GM21381 (cell line): Measurements from ENCODE around the gene ATP8B1.
"Not testable (repeated sequence)": the region's sequence is repeated elsewhere in the genome, so short reads cannot be mapped to it uniquely, and the experiment has no call there.

Experiments used
- ATAC-seq: cut with Tn5 transposase; IDR thresholded peaks from one replicate; pipeline ENCODE4 v1.9.1; 2021; ENCODE audit warnings: mild to moderate bottlenecking, moderate library complexity; ENCODE audit not compliant: unreplicated experiment

Gene ATP8B1

GRCh38 chr18:57733861-57734260 is 69.3 kb downstream of the ATP8B1 start:
- no peak for ATAC-seq

GRCh38 chr18:57730146-57730545 is 73.0 kb downstream of the ATP8B1 start:
- ATAC-seq, result no peak

DNA sequence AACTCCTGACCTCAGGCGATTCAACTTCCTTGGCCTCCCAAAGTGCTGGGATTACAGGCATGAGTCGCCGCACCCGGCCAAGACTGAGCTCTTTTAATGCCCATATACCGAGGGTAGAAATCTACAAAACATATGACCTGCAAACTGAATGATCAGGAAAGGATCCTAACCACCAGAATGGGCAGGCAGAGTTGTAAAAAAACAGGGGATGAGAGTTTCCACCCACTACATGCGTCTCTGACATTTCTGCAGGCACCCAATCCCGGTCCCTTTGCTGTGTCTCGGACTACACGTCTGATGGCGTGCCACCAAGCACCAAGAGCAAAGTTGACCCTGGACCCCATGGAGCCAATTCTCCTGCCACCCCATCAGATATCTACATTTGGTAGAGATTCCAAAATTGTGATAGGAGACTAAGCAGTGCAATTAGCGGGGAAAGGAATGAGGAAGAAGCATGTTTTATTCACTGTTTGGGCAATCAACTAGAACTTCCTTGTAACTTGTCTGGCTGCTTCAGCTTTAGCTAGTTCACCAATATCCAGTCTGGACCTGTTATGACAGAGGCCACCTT is 74.1 kb downstream of the ATP8B1 start:
- no peak for ATAC-seq

GRCh38 chr18:57727952-57728807 is 74.9 kb downstream of the ATP8B1 start:
- no peak for ATAC-seq

GRCh38 chr18:57719211-57719935 is 83.7 kb downstream of the ATP8B1 start:
- ATAC-seq, result not testable (repeated sequence)

DNA sequence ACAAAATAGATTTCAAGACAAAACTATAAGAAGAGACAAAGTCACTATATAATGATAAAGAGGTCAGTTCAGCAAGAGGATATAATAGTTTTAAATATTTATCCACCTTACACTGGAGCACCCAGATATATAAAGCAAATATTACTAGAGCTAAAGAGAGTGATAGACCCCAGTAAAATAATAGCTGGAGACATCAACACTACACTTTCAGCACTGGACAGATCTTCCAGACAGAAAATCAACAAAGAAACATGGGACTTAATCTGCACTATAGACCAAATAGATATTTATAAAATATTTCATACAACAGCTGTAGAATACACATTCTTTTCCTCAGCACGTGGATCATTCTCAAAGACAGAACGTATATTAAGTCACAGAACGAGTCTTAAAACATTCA is 86.6 kb downstream of the ATP8B1 start:
- no peak for ATAC-seq

- no peak for ATAC-seq
These were observed 87.4 kb downstream of the ATP8B1 start for GRCh38 chr18:57715671-57716070.

DNA sequence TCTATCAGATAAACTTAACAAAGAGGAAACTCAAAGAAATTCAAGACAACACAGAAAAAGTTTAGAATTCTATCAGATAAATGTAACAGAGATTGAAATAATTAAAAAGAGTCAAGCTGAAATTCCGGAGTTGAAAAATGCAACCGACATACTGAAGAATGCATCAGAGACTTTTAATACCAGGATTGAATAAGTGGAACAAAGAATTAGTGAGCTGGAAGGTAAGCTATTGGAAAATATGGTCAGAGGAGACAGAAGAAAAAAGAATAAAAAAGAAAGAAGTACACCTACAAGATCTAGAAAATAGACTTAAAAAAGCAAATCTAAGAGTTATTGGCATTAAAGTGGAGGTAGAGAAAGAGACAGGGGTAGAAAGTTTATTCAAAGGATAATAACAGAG is 88.0 kb downstream of the ATP8B1 start:
- no peak for ATAC-seq

DNA sequence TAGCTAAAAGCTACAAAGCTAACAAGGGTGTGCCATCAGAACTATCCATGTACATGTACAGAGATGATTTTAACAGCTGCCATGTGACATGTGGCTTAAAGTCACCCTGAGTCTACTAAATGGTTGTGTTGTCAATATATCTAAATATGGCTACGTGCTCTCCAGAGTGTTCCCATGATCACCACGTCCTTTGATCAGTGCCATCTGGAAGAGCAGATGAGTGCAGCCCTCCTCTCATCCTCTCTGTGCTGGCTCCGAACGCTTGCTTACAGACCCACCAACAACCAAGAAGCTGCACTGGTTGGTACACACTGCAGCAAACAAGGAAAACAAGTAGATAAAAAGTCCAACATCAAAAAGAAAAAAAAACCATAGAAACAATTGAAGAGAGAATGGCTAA is 92.9 kb downstream of the ATP8B1 start:
- ATAC-seq, result no peak

- ATAC-seq, result no peak
These were observed 93.8 kb downstream of the ATP8B1 start for GRCh38 chr18:57709335-57709734.

- ATAC-seq, result no peak
These were observed 94.8 kb downstream of the ATP8B1 start for GRCh38 chr18:57708288-57708687.

GRCh38 chr18:57705832-57706595 is 97.1 kb downstream of the ATP8B1 start:
- ATAC-seq, result no peak

DNA sequence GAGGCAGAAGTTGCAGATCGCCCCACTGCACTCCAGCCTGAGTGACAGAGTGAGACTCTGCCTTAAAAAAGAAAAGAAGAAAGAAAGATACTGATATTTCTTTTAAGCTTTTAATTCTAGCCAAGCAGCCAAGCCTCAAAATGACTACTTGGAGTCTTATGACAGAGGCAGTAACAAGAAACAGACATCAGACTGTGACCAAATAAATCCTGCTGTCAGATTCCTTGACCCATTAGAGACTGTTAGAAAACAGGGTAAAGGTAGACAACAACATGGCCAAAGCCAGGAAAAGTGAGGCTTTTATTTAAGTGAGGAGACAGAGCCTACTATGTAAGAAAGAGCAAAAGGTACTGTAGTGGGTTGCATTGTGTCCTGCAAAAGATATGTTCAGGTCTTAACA is 98.1 kb downstream of the ATP8B1 start:
- no peak for ATAC-seq

DNA sequence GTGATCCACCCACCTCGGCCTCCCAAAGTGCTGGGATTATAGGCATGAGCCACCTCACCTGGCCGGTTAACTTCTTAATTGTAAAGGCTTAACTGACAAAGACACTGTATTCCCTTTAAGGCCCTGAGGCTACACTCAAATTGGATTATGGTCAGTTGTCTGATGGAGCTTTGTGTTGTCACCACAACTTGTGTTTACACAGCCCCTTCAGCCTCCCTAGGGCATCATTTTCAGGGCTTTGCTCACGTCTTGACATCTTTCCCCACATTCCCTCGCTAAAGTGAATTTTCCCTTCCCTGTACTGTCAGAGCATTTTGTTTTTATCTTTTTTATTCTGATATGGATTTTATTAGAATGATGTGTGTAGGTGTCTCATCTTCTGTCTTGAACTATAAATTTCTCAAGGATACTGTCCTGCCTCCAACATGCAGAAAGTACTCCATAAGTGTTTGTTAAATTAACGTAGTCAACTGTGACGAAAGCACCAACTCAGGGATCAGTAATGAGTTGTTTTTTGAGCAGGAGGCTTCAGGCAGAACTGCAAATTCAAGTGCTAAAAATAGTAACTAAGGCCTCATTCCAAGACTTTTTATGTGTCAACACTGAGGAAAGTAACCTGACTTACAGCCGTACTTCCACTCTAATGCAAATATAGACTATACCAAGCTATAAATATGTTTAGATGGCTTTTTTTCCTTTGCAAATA is 104.4 kb downstream of the ATP8B1 start:
- ATAC-seq, result no peak

GRCh38 chr18:57697426-57697825 is 105.7 kb downstream of the ATP8B1 start:
- ATAC-seq, result no peak

DNA sequence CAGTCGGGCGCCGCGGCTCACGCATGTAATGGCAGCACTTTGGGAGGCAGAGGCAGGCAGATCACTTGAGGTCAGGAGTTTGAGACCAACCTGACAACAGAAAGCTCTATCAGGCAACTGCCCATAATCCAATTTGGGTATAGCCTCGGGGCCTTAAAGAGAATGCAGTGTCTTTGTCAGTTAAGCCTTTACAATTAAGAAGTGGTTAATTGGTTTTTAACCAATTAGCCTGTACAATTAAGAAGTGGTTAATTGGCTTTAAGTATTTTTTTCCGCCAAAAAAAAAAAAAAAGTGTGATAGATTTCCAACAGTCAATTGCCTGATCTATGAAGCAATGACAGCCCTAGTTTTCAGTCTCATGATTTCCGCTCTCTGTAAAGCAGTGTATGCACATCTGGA is 106.8 kb downstream of the ATP8B1 start:
- ATAC-seq, result no peak

DNA sequence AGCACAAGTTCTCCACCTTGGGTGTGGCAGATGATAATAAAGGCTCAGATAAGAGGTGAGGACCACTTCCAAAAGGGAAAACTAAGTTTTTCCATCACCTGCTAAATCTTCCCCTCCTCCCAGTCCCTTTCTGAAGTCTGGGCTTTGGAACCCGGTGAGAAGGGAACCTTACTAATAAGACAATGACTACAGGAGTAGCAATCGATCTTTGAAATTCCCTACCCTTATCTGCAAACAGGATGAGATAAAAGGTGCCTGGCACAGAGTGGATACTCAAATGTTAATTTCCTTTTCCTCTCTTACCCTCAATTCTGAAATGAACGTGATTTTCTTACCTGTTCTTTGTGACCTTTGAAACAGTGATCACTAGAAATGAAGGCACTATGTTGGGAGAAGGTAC is 111.8 kb downstream of the ATP8B1 start:
- no peak for ATAC-seq

DNA sequence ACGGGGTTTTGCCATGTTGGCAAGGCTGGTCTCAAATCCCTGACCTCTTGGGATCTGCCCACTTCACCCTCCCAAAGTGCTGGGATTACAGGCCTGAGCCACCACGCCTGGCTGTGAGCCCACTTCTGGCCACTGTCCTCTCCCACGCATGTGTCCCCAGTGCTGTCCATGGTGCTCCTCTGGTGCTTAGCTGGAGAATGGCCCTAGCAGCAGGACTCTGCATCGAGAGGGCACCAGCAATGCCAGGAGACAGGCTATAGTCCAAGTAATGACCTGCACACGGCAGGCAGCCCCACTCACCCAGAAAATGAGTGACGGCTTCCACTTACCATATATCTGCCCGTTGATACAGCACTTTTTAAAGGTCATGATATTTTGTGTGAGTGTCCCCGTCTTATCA is 115.1 kb downstream of the ATP8B1 start:
- no peak for ATAC-seq

GRCh38 chr18:57683470-57683869 is 119.6 kb downstream of the ATP8B1 start:
- ATAC-seq, result no peak
